WTC11 (cell line): ENCODE results near the gene STARD13. TPM values are rescaled to one million over a fixed set of nuclear protein-coding genes. Genes with fewer than 3 reads are reported as not detected.

Experiments used
- ATAC-seq: fragments of 200-7000 bp; cut with Tn5 transposase; 2 replicates; pipeline ENCODE4 v1.10.0; 2021; ENCODE audit warnings: mild to moderate bottlenecking, moderate library complexity
- Bru-seq: library from RNA; stranded (reverse); fragments of 400-500 nt; gene quantifications from one replicate; lab custom pipeline; 2021; lab: Mats Ljungman, UMichigan
- CTCF ChIA-PET: fragments of 300-600 bp; sonication (Branson Sonifier 250); formaldehyde crosslinking; loops from one replicate; lab custom pipeline; 2021; ENCODE audit warnings: antibody characterized with exemption; lab: Charles Lee
- POLR2A ChIA-PET: fragments of 350-600 bp; sonication (Branson Sonifier 250); formaldehyde crosslinking; loops from one replicate; lab custom pipeline; 2021; ENCODE audit warnings: antibody characterized with exemption; lab: Charles Lee
- DNase-seq: peaks from one replicate; pipeline ENCODE4 v3.0.0; 2021; ENCODE audit warnings: low spot score
- H3K27ac Mint-ChIP-seq: 2 replicates; pipeline ENCODE4 v1.8.0; 2021; ENCODE audit warnings: mixed read lengths
- H3K27me3 Mint-ChIP-seq: 2 replicates; pipeline ENCODE4 v1.8.0; 2021; ENCODE audit warnings: low read depth, mild to moderate bottlenecking, moderate library complexity, mixed read lengths
- H3K36me3 Mint-ChIP-seq: 2 replicates; pipeline ENCODE4 v1.8.0; 2021; ENCODE audit warnings: mixed read lengths
- H3K4me1 Mint-ChIP-seq: 2 replicates; pipeline ENCODE4 v1.8.0; 2022; ENCODE audit warnings: mixed read lengths
- H3K4me3 Mint-ChIP-seq: 2 replicates; pipeline ENCODE4 v1.8.0; 2021; ENCODE audit warnings: mild to moderate bottlenecking, moderate library complexity, mixed read lengths
- H3K9me3 Mint-ChIP-seq: 2 replicates; pipeline ENCODE4 v1.8.0; 2021; ENCODE audit warnings: mixed read lengths
- E2F4 ChIP-seq: sonication (generic); formaldehyde crosslinking; IDR thresholded peaks from 2 replicates; pipeline ENCODE4 v1.8.1; 2022; ENCODE audit warnings: low read depth, mild to moderate bottlenecking, moderate library complexity, missing genetic modification reagents, borderline replicate concordance
- FOXP4 ChIP-seq: sonication (generic); formaldehyde crosslinking; IDR thresholded peaks from 2 replicates; pipeline ENCODE4 v1.8.0; 2022; ENCODE audit warnings: mild to moderate bottlenecking, missing genetic modification reagents
- GTF2I ChIP-seq: fragments of 250-450 bp; sonication (Bioruptor Pico); conservative IDR thresholded peaks from 2 replicates; pipeline ENCODE4 v1.4.0; 2021; ENCODE audit warnings: mild to moderate bottlenecking
- IRF1 ChIP-seq: sonication (generic); formaldehyde crosslinking; IDR thresholded peaks from 2 replicates; pipeline ENCODE4 v1.8.0; 2023; ENCODE audit warnings: missing genetic modification reagents
- JUN ChIP-seq: sonication (generic); formaldehyde crosslinking; IDR thresholded peaks from 2 replicates; pipeline ENCODE4 v1.8.0; 2023; ENCODE audit warnings: mild to moderate bottlenecking, missing genetic modification reagents
- MAX ChIP-seq: sonication (generic); formaldehyde crosslinking; IDR thresholded peaks from 2 replicates; pipeline ENCODE4 v1.8.0; 2022; ENCODE audit warnings: mild to moderate bottlenecking, missing genetic modification reagents
- MYBL2 ChIP-seq: sonication (generic); formaldehyde crosslinking; IDR thresholded peaks from 2 replicates; pipeline ENCODE4 v1.8.1; 2023; ENCODE audit warnings: mild to moderate bottlenecking, moderate library complexity, missing genetic modification reagents
- NFYB ChIP-seq: sonication (generic); formaldehyde crosslinking; conservative IDR thresholded peaks from 2 replicates; pipeline ENCODE4 v1.8.0; 2022; ENCODE audit warnings: low read depth, missing genetic modification reagents
- PRRX2 ChIP-seq: fragments of 250-450 bp; sonication (Bioruptor Pico); IDR thresholded peaks from 2 replicates; pipeline ENCODE4 v1.8.0; 2021; ENCODE audit warnings: mild to moderate bottlenecking
- RORB ChIP-seq: fragments of 250-450 bp; sonication (Bioruptor Pico); IDR thresholded peaks from 2 replicates; pipeline ENCODE4 v1.9.0; 2021; ENCODE audit warnings: mild to moderate bottlenecking
- ZMAT4 ChIP-seq: fragments of 250-450 bp; sonication (Bioruptor Pico); IDR thresholded peaks from 2 replicates; pipeline ENCODE4 v1.9.0; 2021; ENCODE audit warnings: mild to moderate bottlenecking
- ZNF121 ChIP-seq: sonication (generic); formaldehyde crosslinking; IDR thresholded peaks from 2 replicates; pipeline ENCODE4 v1.8.0; 2023; ENCODE audit warnings: missing genetic modification reagents
- ZNF138 ChIP-seq: sonication (generic); formaldehyde crosslinking; conservative IDR thresholded peaks from 2 replicates; pipeline ENCODE4 v1.8.1; 2022; ENCODE audit warnings: mild to moderate bottlenecking, moderate library complexity, missing genetic modification reagents
- ZNF425 ChIP-seq: fragments of 250-450 bp; sonication (Bioruptor Pico); conservative IDR thresholded peaks from 2 replicates; pipeline ENCODE4 v1.9.0; 2021; ENCODE audit warnings: mild to moderate bottlenecking
- long read RNA-seq, 3 experiments: library from RNA in 1 of 3; library from capped mRNA in 1 of 3; library from polyadenylated mRNA in 1 of 3; unstranded in 2 of 3; stranded (forward) in 1 of 3; transcript quantifications; one replicate each; pipeline ENCODE4 v2.0.0, GENCODE V29; 2021
- total RNA-seq: library from RNA; stranded (reverse); gene quantifications from 3 replicates; pipeline ENCODE4 v1.2.3, GENCODE V29; 2021
- TF ChIP-seq, protein P1 (sequence below): sonication (generic); formaldehyde crosslinking; IDR thresholded peaks from 2 replicates; pipeline ENCODE4 v1.8.0; 2022; ENCODE audit warnings: mild to moderate bottlenecking, missing genetic modification reagents
- TF ChIP-seq, protein P2 (sequence below): sonication (generic); formaldehyde crosslinking; IDR thresholded peaks from 2 replicates; pipeline ENCODE4 v1.8.1; 2023; ENCODE audit warnings: mild to moderate bottlenecking, missing genetic modification reagents, moderate library complexity

STARD13 gene, protein sequence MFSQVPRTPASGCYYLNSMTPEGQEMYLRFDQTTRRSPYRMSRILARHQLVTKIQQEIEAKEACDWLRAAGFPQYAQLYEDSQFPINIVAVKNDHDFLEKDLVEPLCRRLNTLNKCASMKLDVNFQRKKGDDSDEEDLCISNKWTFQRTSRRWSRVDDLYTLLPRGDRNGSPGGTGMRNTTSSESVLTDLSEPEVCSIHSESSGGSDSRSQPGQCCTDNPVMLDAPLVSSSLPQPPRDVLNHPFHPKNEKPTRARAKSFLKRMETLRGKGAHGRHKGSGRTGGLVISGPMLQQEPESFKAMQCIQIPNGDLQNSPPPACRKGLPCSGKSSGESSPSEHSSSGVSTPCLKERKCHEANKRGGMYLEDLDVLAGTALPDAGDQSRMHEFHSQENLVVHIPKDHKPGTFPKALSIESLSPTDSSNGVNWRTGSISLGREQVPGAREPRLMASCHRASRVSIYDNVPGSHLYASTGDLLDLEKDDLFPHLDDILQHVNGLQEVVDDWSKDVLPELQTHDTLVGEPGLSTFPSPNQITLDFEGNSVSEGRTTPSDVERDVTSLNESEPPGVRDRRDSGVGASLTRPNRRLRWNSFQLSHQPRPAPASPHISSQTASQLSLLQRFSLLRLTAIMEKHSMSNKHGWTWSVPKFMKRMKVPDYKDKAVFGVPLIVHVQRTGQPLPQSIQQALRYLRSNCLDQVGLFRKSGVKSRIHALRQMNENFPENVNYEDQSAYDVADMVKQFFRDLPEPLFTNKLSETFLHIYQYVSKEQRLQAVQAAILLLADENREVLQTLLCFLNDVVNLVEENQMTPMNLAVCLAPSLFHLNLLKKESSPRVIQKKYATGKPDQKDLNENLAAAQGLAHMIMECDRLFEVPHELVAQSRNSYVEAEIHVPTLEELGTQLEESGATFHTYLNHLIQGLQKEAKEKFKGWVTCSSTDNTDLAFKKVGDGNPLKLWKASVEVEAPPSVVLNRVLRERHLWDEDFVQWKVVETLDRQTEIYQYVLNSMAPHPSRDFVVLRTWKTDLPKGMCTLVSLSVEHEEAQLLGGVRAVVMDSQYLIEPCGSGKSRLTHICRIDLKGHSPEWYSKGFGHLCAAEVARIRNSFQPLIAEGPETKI
- total RNA-seq (4.0 to 4.4 TPM (median 4.2 TPM) in 3 replicates), Bru-seq, nascent RNA (percentile 49 among the genes with signal in this experiment)
- long read RNA-seq, experiment 1, full-length matches to known transcripts = 3 of 6 reads
- long read RNA-seq, experiment 1, partial matches to known transcripts = 1 of 6 reads
- long read RNA-seq, experiment 1, other reads (novel, unspliced or antisense) = 2 of 6 reads
- long read RNA-seq, experiment 2, full-length matches to known transcripts = 1 of 5 reads
- long read RNA-seq, experiment 2, partial matches to known transcripts = 4 of 5 reads
- long read RNA-seq, experiment 2, other reads (novel, unspliced or antisense) = 0 of 5 reads
- long read RNA-seq, experiment 3, partial matches to known transcripts = 0 of 1 reads
- long read RNA-seq, experiment 3, other reads (novel, unspliced or antisense) = 1 of 1 reads

DNA sequence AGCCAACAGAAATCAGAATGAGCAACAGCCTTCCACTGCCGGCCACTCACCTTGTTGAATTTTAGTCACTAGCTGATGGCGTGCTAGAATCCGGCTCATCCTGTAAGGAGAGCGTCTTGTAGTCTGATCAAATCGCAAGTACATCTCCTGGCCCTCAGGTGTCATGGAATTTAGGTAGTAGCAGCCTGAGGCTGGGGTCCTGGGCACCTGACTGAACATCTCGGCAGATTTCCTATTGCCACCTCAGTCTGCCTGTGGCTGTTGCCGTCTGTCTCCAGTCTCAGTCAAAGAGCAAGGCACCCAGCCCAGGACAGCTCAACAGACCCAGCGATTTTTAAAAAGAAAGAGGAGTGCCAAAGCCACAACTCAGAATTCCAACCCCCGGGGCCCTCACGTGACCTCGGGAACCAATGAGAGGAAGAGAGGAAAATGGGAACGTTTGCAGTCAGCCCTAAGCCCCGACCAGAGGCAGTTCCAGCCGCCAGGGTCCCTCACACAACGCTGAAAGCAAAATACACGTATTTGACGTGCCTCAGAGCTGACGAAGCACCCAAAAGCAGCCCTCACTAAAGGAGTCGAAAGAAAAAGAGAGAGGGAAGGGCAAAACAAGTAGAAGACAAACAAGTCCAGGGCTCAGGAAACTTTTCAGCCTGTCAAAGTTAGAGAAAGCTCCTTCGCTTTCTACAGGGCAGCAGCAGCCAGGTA is at the start of gene STARD13:
TSS of gene STARD13 (minus strand) at position 336 of the 705 bp plus-strand sequence. CDS start at position 219, 117 bp downstream.
- no peaks in the 10 kb centered on the region for H3K9me3 Mint-ChIP-seq
- ATAC-seq = peak; percentile 98
- ChIA-PET CTCF (interaction anchor here (1.0 to 1.4 kb wide), 3 partner anchors 58 to 438 kb away, joined by 3 to 7 read pairs (median 4); no protein-coding TSS in a partner anchor), POLR2A (interaction anchor here (1.3 kb wide), 1 partner anchor 41 kb away, joined by 3 read pairs; no protein-coding TSS in a partner anchor)
- DNase-seq = peak; percentile 86
- H3K4me1 Mint-ChIP-seq = peaks cover 23% of the 10 kb centered on the region
- TF ChIP-seq GTF2I (no peak), NFYB (CRISPR knock-in tag) (peak; percentile 66), E2F4 (CRISPR knock-in tag) (no peak), MAX (CRISPR knock-in tag) (peak; percentile 40; the same call in 1 of the 2 replicates), RORB (CRISPR knock-in tag) (no peak), ZNF138 (CRISPR knock-in tag) (no peak), MYBL2 (CRISPR knock-in tag) (peak; percentile 69; the same call in 1 of the 2 replicates), ZNF121 (CRISPR knock-in tag) (peak; percentile 12; the same call in 1 of the 2 replicates)
- TF ChIP-seq, protein P1, sequence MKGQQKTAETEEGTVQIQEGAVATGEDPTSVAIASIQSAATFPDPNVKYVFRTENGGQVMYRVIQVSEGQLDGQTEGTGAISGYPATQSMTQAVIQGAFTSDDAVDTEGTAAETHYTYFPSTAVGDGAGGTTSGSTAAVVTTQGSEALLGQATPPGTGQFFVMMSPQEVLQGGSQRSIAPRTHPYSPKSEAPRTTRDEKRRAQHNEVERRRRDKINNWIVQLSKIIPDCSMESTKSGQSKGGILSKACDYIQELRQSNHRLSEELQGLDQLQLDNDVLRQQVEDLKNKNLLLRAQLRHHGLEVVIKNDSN (CRISPR knock-in tag) = peak; percentile 97
- TF ChIP-seq, protein P2, sequence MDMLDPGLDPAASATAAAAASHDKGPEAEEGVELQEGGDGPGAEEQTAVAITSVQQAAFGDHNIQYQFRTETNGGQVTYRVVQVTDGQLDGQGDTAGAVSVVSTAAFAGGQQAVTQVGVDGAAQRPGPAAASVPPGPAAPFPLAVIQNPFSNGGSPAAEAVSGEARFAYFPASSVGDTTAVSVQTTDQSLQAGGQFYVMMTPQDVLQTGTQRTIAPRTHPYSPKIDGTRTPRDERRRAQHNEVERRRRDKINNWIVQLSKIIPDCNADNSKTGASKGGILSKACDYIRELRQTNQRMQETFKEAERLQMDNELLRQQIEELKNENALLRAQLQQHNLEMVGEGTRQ = peak; percentile 98
- peak within 1 kb of the TSS; percentile 74 for H3K4me3 Mint-ChIP-seq
- H3K27ac Mint-ChIP-seq = peak within 1 kb of the TSS; percentile 96
- H3K27me3 Mint-ChIP-seq = no peaks in the 10 kb centered on the region
- H3K36me3 Mint-ChIP-seq = no peaks in the 10 kb centered on the region

- no peak overlapping the region for H3K27ac Mint-ChIP-seq
- H3K4me1 Mint-ChIP-seq = peaks cover 18% of the 10 kb centered on the region
- no peaks in the 10 kb centered on the region for H3K9me3 Mint-ChIP-seq
- no peak for TF ChIP-seq PRRX2 (CRISPR knock-in tag)
- H3K36me3 Mint-ChIP-seq = no peaks in the 10 kb centered on the region
- no peak for ATAC-seq
- CTCF ChIA-PET = interaction anchor here (0.7 kb wide), 1 partner anchor 295 kb away, joined by 5 read pairs; no protein-coding TSS in a partner anchor
- DNase-seq = no peak
- no peak overlapping the region for H3K4me3 Mint-ChIP-seq
- POLR2A ChIA-PET = no interaction called here
- H3K27me3 Mint-ChIP-seq = no peaks in the 10 kb centered on the region
Measured at GRCh38 chr13:33334831-33335230, 49.3 kb upstream of the STARD13 start.

DNA sequence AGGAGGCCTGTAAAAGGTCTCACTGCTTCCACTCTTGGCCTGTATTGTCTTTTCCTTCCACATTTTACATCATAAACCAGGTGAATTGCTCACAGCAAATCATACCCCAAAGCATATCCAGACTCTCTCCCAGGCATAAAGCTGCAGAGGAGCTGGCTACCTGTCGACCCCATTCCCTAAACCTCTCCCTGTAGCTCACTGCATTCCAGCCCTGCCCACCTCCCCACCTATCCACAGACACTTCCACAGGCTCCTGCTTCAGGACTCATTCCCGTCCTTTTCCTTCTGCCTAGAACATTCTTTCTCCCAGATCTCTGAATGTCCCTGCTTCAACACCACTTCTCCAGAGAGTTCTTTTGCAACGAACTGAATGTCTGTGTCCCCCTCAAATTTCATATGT is 46.4 kb upstream of the STARD13 start:
- H3K27me3 Mint-ChIP-seq = no peaks in the 10 kb centered on the region
- no peaks in the 10 kb centered on the region for H3K9me3 Mint-ChIP-seq
- CTCF ChIA-PET = interaction anchor here (2.1 kb wide), 1 partner anchor 104 kb away, joined by 4 read pairs; no protein-coding TSS in a partner anchor
- peak; percentile 94 for ATAC-seq
- DNase-seq = peak; percentile 16
- H3K36me3 Mint-ChIP-seq = no peaks in the 10 kb centered on the region
- H3K4me3 Mint-ChIP-seq = no peak overlapping the region
- POLR2A ChIA-PET = no interaction called here
- peak overlapping the region; percentile 32; the same call in 1 of the 2 replicates for H3K27ac Mint-ChIP-seq
- H3K4me1 Mint-ChIP-seq = peaks cover 25% of the 10 kb centered on the region
- TF ChIP-seq ZMAT4 (CRISPR knock-in tag) (no peak), ZNF425 (CRISPR knock-in tag) (no peak), JUN (no peak), FOXP4 (CRISPR knock-in tag) (no peak), IRF1 (no peak)
